Osteoblast (primary cell): ENCODE measurements around the gene IL23A. TPM values are rescaled to one million over a fixed set of nuclear protein-coding genes. Genes with fewer than 3 reads are reported as not detected.
"Not testable (repeated sequence)": the region's sequence is repeated elsewhere in the genome, so short reads cannot be mapped to it uniquely, and the experiment has no call there.

Source experiments
- DNase-seq: peaks from one replicate; pipeline ENCODE4 v3.0.0; 2011; ENCODE audit warnings: low spot score, mixed read lengths; ENCODE audit not compliant: insufficient read length; ENCODE audit errors: missing footprints
- H2AFZ ChIP-seq: 2 replicates; pipeline ENCODE4 v1.6.0; 2011; ENCODE audit warnings: mild to moderate bottlenecking, low read length
- H3K27ac ChIP-seq: 2 replicates; pipeline ENCODE4 v1.5.1; 2011; ENCODE audit warnings: mild to moderate bottlenecking, low read depth, low read length, moderate library complexity
- H3K27me3 ChIP-seq: 2 replicates; pipeline ENCODE4 v1.6.0; 2012; ENCODE audit warnings: mild to moderate bottlenecking, control low read depth, inconsistent platforms, low read length, moderate library complexity; ENCODE audit not compliant: insufficient read depth
- H3K36me3 ChIP-seq: 2 replicates; pipeline ENCODE4 v1.5.1; 2011; ENCODE audit warnings: mild to moderate bottlenecking, low read length, control low read depth, moderate library complexity; ENCODE audit not compliant: insufficient read depth
- H3K4me1 ChIP-seq: 2 replicates; pipeline ENCODE4 v1.5.1; 2011; ENCODE audit warnings: mild to moderate bottlenecking, low read length, control low read depth, moderate library complexity; ENCODE audit not compliant: insufficient read depth
- H3K4me2 ChIP-seq: 2 replicates; pipeline ENCODE4 v1.6.0; 2011; ENCODE audit warnings: mild to moderate bottlenecking, low read length; ENCODE audit not compliant: insufficient read depth
- H3K4me3 ChIP-seq: fragments of 200-600 bp; sonication (generic); 3 replicates; pipeline ENCODE4 v1.5.1; 2012; ENCODE audit warnings: mild to moderate bottlenecking, low read length, inconsistent platforms; ENCODE audit not compliant: insufficient read depth
- H3K79me2 ChIP-seq: 2 replicates; pipeline ENCODE4 v1.6.0; 2012; ENCODE audit warnings: mild to moderate bottlenecking, low read length, control low read depth, inconsistent platforms; ENCODE audit not compliant: insufficient read depth
- H3K9me3 ChIP-seq: 2 replicates; pipeline ENCODE4 v1.5.1; 2011; ENCODE audit warnings: low read depth, low read length, control low read depth
- H4K20me1 ChIP-seq: 2 replicates; pipeline ENCODE4 v1.6.0; 2012; ENCODE audit warnings: mild to moderate bottlenecking, low read length, control low read depth; ENCODE audit not compliant: insufficient read depth
- total RNA-seq: library from RNA; depleted of rRNA; stranded (reverse); fragments of >200 nt; gene quantifications from 2 replicates; pipeline ENCODE4 v1.2.3, GENCODE V29; 2012
- TF ChIP-seq, protein P1 (sequence below): IDR thresholded peaks from 2 replicates; pipeline ENCODE4 v1.5.1; 2011; ENCODE audit warnings: mild to moderate bottlenecking, low read depth, low read length, moderate library complexity; ENCODE audit errors: extremely low read depth

Gene IL23A
- total RNA-seq, 1 donor = not detected

DNA sequence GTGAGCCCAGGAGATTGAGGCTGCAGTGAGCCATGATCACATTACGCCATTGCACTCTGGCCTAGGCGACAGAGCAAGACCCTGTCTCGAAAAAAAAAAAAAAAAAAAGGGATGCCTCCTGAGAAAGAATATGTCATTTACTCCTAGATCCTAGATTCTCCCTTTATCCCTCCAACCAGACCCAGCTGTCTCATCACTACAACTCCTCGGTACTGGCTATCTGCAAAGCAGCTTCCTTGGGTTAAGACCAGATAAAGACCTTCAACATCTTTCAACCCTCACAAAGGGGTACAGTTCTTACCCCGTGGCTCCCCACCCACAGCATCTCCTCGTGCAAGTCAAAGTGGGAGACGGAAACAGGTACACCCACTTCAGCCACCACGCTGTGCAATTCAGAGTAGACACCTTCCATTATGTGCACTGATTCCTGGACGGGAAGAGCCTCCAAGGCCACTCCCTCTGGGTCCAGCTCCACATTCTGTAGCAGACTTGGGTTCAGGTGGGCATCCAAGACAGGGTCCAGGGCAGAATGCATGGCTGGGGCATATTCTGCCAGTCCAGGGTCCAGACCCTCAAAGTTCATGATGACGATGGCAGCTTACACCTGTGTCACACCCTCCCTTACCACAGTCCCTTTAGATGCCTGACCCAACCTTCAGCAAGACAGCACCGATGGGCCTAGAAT, 6.0 kb upstream of the IL23A start:
- H3K27me3 ChIP-seq = no peaks in the 10 kb centered on the region
- H3K27ac ChIP-seq = peak overlapping the region; percentile 100
- TF ChIP-seq, protein P1, sequence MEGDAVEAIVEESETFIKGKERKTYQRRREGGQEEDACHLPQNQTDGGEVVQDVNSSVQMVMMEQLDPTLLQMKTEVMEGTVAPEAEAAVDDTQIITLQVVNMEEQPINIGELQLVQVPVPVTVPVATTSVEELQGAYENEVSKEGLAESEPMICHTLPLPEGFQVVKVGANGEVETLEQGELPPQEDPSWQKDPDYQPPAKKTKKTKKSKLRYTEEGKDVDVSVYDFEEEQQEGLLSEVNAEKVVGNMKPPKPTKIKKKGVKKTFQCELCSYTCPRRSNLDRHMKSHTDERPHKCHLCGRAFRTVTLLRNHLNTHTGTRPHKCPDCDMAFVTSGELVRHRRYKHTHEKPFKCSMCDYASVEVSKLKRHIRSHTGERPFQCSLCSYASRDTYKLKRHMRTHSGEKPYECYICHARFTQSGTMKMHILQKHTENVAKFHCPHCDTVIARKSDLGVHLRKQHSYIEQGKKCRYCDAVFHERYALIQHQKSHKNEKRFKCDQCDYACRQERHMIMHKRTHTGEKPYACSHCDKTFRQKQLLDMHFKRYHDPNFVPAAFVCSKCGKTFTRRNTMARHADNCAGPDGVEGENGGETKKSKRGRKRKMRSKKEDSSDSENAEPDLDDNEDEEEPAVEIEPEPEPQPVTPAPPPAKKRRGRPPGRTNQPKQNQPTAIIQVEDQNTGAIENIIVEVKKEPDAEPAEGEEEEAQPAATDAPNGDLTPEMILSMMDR = no peak
- no peaks in the 10 kb centered on the region for H3K9me3 ChIP-seq
- peaks cover 2% of the 10 kb centered on the region for H3K36me3 ChIP-seq
- H3K4me3 ChIP-seq = peak overlapping the region; percentile 77
- peaks cover 18% of the 10 kb centered on the region for H3K4me1 ChIP-seq
- no peaks in the 10 kb centered on the region for H4K20me1 ChIP-seq
- no peak for DNase-seq
- H2AFZ ChIP-seq = peak overlapping the region; percentile 95
- H3K79me2 ChIP-seq = peaks cover 2% of the 10 kb centered on the region
- peak overlapping the region; percentile 96 for H3K4me2 ChIP-seq

DNA sequence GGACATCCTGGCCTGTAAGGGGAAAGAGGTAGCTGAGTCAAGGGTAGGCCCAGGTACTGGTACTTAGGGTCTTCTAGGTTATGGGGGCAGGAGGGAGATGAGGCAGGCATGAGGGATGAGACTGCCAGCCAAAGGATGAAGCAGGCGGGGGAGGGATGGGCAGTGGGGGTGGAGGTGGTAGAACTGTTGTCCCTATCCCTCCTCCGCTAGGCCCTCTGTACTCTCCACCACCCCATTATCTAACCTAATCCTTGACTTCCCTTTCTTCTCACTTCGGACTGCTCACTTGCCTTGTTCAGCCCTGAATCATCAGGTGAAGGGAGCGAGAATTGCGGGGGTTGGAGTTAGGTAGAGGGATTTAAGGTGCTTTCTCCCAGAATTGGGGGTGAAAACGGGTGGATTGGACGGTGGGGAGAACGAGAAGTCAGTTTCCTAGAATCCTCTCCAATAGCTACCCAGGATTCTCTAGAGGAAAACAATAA, 5.4 kb upstream of the IL23A start:
- H3K4me1 ChIP-seq = peaks cover 18% of the 10 kb centered on the region
- H3K79me2 ChIP-seq = peaks cover 2% of the 10 kb centered on the region
- H3K27ac ChIP-seq = peak overlapping the region; percentile 100
- peak; percentile 75 for DNase-seq
- no peaks in the 10 kb centered on the region for H3K36me3 ChIP-seq
- TF ChIP-seq, protein P1 = no peak
- H2AFZ ChIP-seq = peak overlapping the region; percentile 95
- no peaks in the 10 kb centered on the region for H3K27me3 ChIP-seq
- H4K20me1 ChIP-seq = no peaks in the 10 kb centered on the region
- no peaks in the 10 kb centered on the region for H3K9me3 ChIP-seq
- peak overlapping the region; percentile 96 for H3K4me2 ChIP-seq
- H3K4me3 ChIP-seq = peak overlapping the region; percentile 77

DNA sequence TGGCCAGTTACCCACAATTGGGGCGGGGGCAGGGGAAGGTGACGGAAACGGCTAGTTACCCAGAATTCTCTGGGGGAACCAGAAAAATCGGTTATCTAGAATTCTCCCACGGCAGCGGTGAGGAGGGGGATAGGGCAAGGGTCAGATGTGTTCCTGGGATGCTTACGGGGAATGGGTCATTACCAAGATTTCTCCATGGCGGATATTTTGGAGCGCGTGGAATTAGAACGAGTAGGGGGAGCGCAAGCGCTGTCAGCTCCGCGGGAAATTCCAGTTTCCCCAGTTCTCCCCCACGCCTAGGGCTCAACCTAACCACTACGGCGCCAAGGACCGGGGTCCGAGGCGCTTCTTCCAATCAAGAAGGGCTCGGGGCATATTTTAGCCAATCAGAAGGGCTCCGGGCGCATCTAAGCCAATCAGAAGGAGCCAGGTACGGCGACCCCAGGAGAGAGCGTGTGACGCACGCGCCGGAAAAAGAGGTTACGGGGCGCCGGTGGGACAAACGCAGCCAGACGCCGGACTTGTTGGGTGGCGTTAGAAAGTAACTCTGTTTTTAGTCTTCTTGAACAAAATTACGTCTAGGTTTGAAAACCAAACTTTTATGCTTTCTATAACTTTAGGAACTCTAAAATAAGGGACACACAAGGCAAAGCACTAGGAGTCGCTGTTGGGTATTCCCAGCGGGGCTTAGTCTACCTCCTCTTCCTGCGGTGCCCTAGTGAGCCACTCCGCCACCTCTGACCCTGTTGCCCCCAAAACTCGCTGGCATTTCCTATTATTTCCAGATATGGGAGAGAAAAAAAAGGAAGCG, 4.8 kb upstream of the IL23A start, which contains the start of gene PAN2:
Gene PAN2, minus strand, starts transcription at position 322 of the 811 bp plus-strand sequence. CDS start 906 bp downstream, outside the sequence.
- DNase-seq = peak; percentile 99
- Histone ChIP-seq H4K20me1 (no peaks in the 10 kb centered on the region), H3K9me3 (no peaks in the 10 kb centered on the region), H3K4me2 (peak within 1 kb of the TSS; percentile 96), H3K27ac (peak within 1 kb of the TSS; percentile 100), H2AFZ (peak within 1 kb of the TSS; percentile 95), H3K27me3 (no peaks in the 10 kb centered on the region), H3K4me3 (peak within 1 kb of the TSS; percentile 77), H3K36me3 (no peaks in the 10 kb centered on the region), H3K4me1 (peaks cover 18% of the 10 kb centered on the region), H3K79me2 (peaks cover 2% of the 10 kb centered on the region)
- TF ChIP-seq, protein P1 = peak; percentile 79

DNA sequence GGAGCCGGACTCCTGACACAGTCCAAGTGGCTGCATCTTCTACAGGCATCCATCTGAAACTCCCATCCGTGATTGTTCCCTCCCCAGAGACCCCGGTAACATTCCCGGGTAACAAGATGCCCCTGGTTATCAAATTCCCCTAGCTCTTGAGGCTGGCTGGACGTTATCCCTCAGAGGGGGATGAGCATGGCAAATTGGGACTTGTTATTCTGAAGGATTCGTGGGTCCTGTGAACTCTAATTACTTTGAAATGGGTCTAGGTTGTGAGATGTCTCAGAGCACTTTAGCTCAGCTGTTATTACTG, 4.2 kb upstream of the IL23A start:
- peak overlapping the region; percentile 77 for H3K4me3 ChIP-seq
- peak overlapping the region; percentile 100 for H3K27ac ChIP-seq
- peak overlapping the region; percentile 96 for H3K4me2 ChIP-seq
- no peaks in the 10 kb centered on the region for H4K20me1 ChIP-seq
- peak overlapping the region; percentile 95 for H2AFZ ChIP-seq
- H3K9me3 ChIP-seq = no peaks in the 10 kb centered on the region
- peaks cover 2% of the 10 kb centered on the region for H3K79me2 ChIP-seq
- no peaks in the 10 kb centered on the region for H3K27me3 ChIP-seq
- H3K4me1 ChIP-seq = peaks cover 18% of the 10 kb centered on the region
- H3K36me3 ChIP-seq = no peaks in the 10 kb centered on the region
- no peak for DNase-seq
- TF ChIP-seq, protein P1 = no peak

DNA sequence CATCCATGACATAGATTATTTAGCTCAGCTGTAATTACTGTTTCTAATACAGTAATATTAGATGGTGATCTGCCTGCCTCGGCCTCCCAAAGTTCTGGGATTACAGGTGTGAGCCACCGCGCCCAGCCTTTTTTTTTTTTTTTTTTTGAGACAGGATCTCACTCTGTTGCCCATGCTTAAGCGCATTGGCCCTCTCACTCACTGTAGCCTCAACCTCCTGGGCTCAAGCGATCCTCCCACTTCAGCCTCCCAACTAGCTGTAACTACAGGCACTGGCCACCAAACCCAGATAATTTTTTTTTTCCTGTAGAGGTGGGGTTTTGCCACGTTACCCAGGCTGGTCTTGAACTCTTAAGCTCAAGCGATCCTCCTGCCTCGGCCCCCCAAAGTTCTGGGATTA, 3.2 kb upstream of the IL23A start:
- H3K27ac ChIP-seq, H3K79me2 ChIP-seq, H3K4me3 ChIP-seq, DNase-seq, H3K27me3 ChIP-seq, H3K36me3 ChIP-seq, H3K4me2 ChIP-seq, H2AFZ ChIP-seq, H3K9me3 ChIP-seq, H4K20me1 ChIP-seq: not testable (repeated sequence)
- peaks cover 18% of the 10 kb centered on the region for H3K4me1 ChIP-seq
